Measurements from ENCODE around the gene ASCC1. TPM values are rescaled to one million over a fixed set of nuclear protein-coding genes. Genes with fewer than 3 reads are reported as not detected.

ASCC1 gene
- total RNA-seq, 2 experiments from 2014 or later, result 61.6 to 66.2 TPM

- H3K36me3 Mint-ChIP-seq (ENCODE audit: low read depth), result no peaks in the 10 kb centered on the region
Observed at GRCh38 chr10:72248468-72249151, 32.5 kb upstream of the ASCC1 start.

GRCh38 chr10:72245949-72246525, 30.0 kb upstream of the ASCC1 start:
- Mint-ChIP-seq H3K27me3 (no peaks in the 10 kb centered on the region), H3K9me3 (no peaks in the 10 kb centered on the region), H3K27ac (peak overlapping the region; percentile 82), H3K36me3 (ENCODE audit: low read depth) (no peaks in the 10 kb centered on the region), H3K4me1 (ENCODE audit: low read depth) (peaks cover 78% of the 10 kb centered on the region), H3K4me3 (no peak overlapping the region)
- DNase-seq, result no peak
- ChIA-PET CTCF (interaction anchor here (0.5 to 2.7 kb wide), 9 partner anchors 8 to 549 kb away, joined by 3 to 17 read pairs (median 9); partner anchors contain the start of gene DDIT4), POLR2A (interaction anchor here (1.5 to 4.7 kb wide), 3 partner anchors 9 to 51 kb away, joined by 3 to 45 read pairs (median 5); partner anchors contain the start of gene DDIT4)
- no peak for ATAC-seq
- no peak for TF ChIP-seq CTCF (IDR thresholded peaks at IDR 0.05)
- intact Hi-C loops (cut with micrococcal nuclease), result loop anchor here (5.0 kb wide), 1 partner anchor 51 kb away; no protein-coding TSS in a partner anchor

More at GRCh38 chr10:72248468-72249151, 32.5 kb upstream of the ASCC1 start:
- Mint-ChIP-seq H3K9me3 (no peaks in the 10 kb centered on the region), H3K4me3 (peak overlapping the region; percentile 77), H3K27ac (peak overlapping the region; percentile 93), H3K27me3 (no peaks in the 10 kb centered on the region), H3K4me1 (ENCODE audit: low read depth) (peaks cover 72% of the 10 kb centered on the region)
- DNase-seq (peak; percentile 89), ATAC-seq (peak; percentile 87)
- intact Hi-C loops (cut with micrococcal nuclease), result loop anchor here (1.0 to 5.0 kb wide), 2 partner anchors 24 to 49 kb away; no protein-coding TSS in a partner anchor
- ChIA-PET POLR2A (interaction anchor here (0.6 to 4.7 kb wide), 16 partner anchors 11 to 164 kb away, joined by 3 to 45 read pairs (median 5); partner anchors contain the start of gene DDIT4), CTCF (interaction anchor here (0.7 to 2.7 kb wide), 13 partner anchors 11 to 200 kb away, joined by 3 to 17 read pairs (median 5); no protein-coding TSS in a partner anchor)
- no peak for TF ChIP-seq CTCF (IDR thresholded peaks at IDR 0.05)

- ChIA-PET CTCF (interaction anchor here (1.2 kb wide), 1 partner anchor 92 kb away, joined by 6 read pairs; no protein-coding TSS in a partner anchor), POLR2A (interaction anchor here (0.9 to 1.5 kb wide), 5 partner anchors 8 to 53 kb away, joined by 3 to 4 read pairs (median 3); partner anchors contain the start of gene DDIT4)
- DNase-seq (no peak), ATAC-seq (no peak)
- H3K4me1 Mint-ChIP-seq (ENCODE audit: low read depth), result peaks cover 73% of the 10 kb centered on the region
- peak overlapping the region; percentile 7 for H3K4me3 Mint-ChIP-seq
- H3K9me3 Mint-ChIP-seq, result no peaks in the 10 kb centered on the region
- peak overlapping the region; percentile 82 for H3K27ac Mint-ChIP-seq
- TF ChIP-seq CTCF (IDR thresholded peaks at IDR 0.05), result no peak
- no peaks in the 10 kb centered on the region for H3K27me3 Mint-ChIP-seq
- no peaks in the 10 kb centered on the region for H3K36me3 Mint-ChIP-seq (ENCODE audit: low read depth)
- intact Hi-C loops (cut with micrococcal nuclease), result loop anchor here (5.0 kb wide), 1 partner anchor 53 kb away; no protein-coding TSS in a partner anchor
Observed at GRCh38 chr10:72244573-72245038, 28.5 kb upstream of the ASCC1 start.

GRCh38 chr10:72243822-72244437, 27.9 kb upstream of the ASCC1 start:
- Mint-ChIP-seq H3K9me3 (no peaks in the 10 kb centered on the region), H3K4me3 (peak overlapping the region; percentile 7), H3K27ac (peak overlapping the region; percentile 82), H3K4me1 (ENCODE audit: low read depth) (peaks cover 72% of the 10 kb centered on the region), H3K36me3 (ENCODE audit: low read depth) (no peaks in the 10 kb centered on the region), H3K27me3 (no peaks in the 10 kb centered on the region)
- no peak for DNase-seq
- ChIA-PET CTCF (interaction anchor here (1.2 kb wide), 1 partner anchor 93 kb away, joined by 6 read pairs; no protein-coding TSS in a partner anchor), POLR2A (interaction anchor here (0.6 to 1.3 kb wide), 5 partner anchors 8 to 121 kb away, joined by 3 to 4 read pairs (median 3); partner anchors contain the start of gene DDIT4)
- no peak for TF ChIP-seq CTCF (IDR thresholded peaks at IDR 0.05)
- no peak for ATAC-seq
- intact Hi-C loops (cut with micrococcal nuclease), result no loop called here

Measured in activated CD8-positive, alpha-beta T cell treated with anti-CD3 and anti-CD28 coated beads for 36 hours (primary cell).